DMS153 treated with DMSO at 0.1 percent for 48 hours (cell line): ENCODE measurements around the gene LRRC1.
A peak's percentile ranks its signal among the peaks of the same experiment; 100 is the strongest.
"Not testable (repeated sequence)": the region's sequence is repeated elsewhere in the genome, so short reads cannot be mapped to it uniquely, and the experiment has no call there.

Experiments
- DNase-seq: peaks from one replicate; lab custom pipeline; 2025; ENCODE audit not compliant: unreplicated experiment; lab: John Stamatoyannopoulos, UW

The LRRC1 gene

GRCh38 chr6:53794720-53795339 is at the start of gene LRRC1:
TSS of gene LRRC1 (plus strand) at chr6:53795005. CDS start at chr6:53795257, 252 bp downstream.
- peak; percentile 66 for DNase-seq

- DNase-seq: peak; percentile 58
Observed at GRCh38 chr6:53746442-53747103, 48.2 kb upstream of the LRRC1 start.

GRCh38 chr6:53750052-53750650 is 44.7 kb upstream of the LRRC1 start:
- DNase-seq: no peak

- no peak for DNase-seq
Observed at GRCh38 chr6:53751417-53751816, 43.4 kb upstream of the LRRC1 start.

GRCh38 chr6:53752440-53752839 is 42.4 kb upstream of the LRRC1 start:
- no peak for DNase-seq

- no peak for DNase-seq
Observed at GRCh38 chr6:53752856-53753255, 41.9 kb upstream of the LRRC1 start.

- no peak for DNase-seq
Observed at GRCh38 chr6:53754330-53754729, 40.5 kb upstream of the LRRC1 start.

- DNase-seq: no peak
Observed at GRCh38 chr6:53756396-53756795, 38.4 kb upstream of the LRRC1 start.

GRCh38 chr6:53758496-53758895 is 36.3 kb upstream of the LRRC1 start:
- no peak for DNase-seq

GRCh38 chr6:53761036-53761435 is 33.8 kb upstream of the LRRC1 start:
- DNase-seq: no peak

GRCh38 chr6:53765270-53765669 is 29.5 kb upstream of the LRRC1 start:
- DNase-seq: no peak

GRCh38 chr6:53766930-53767329 is 27.9 kb upstream of the LRRC1 start:
- DNase-seq: no peak

GRCh38 chr6:53767941-53768340 is 26.9 kb upstream of the LRRC1 start:
- no peak for DNase-seq

- no peak for DNase-seq
Observed at GRCh38 chr6:53768636-53769035, 26.2 kb upstream of the LRRC1 start.

- no peak for DNase-seq
Observed at GRCh38 chr6:53770780-53771249, 24.0 kb upstream of the LRRC1 start.

GRCh38 chr6:53771785-53772624 is 22.8 kb upstream of the LRRC1 start:
- DNase-seq: no peak

- DNase-seq: no peak
Observed at GRCh38 chr6:53773044-53773696, 21.6 kb upstream of the LRRC1 start.

- not testable (repeated sequence) for DNase-seq
Observed at GRCh38 chr6:53776152-53776551, 18.7 kb upstream of the LRRC1 start.

GRCh38 chr6:53784991-53785390 is 9.8 kb upstream of the LRRC1 start:
- not testable (repeated sequence) for DNase-seq

GRCh38 chr6:53786832-53787231 is 8.0 kb upstream of the LRRC1 start:
- DNase-seq: no peak

- DNase-seq: no peak
Observed at GRCh38 chr6:53790886-53791285, 3.9 kb upstream of the LRRC1 start.
